Measurements from ENCODE around the gene SH3RF2. TPM values are rescaled to one million over a fixed set of nuclear protein-coding genes. Genes with fewer than 3 reads are reported as not detected.
"Not testable (repeated sequence)": the region's sequence is repeated elsewhere in the genome, so short reads cannot be mapped to it uniquely, and the experiment has no call there.

Gene SH3RF2
- total RNA-seq, 1 donor: under 0.01 TPM

- no peak for DNase-seq (ENCODE audit: low read depth in 2 of 3, low spot score in 2 of 3)
Measured at GRCh38 chr5:145947581-145947980, 11.2 kb downstream of the SH3RF2 start.

GRCh38 chr5:145948047-145948446 is 11.7 kb downstream of the SH3RF2 start:
- DNase-seq (ENCODE audit: low read depth in 2 of 3, low spot score in 2 of 3): no peak

GRCh38 chr5:145948921-145949320 is 12.5 kb downstream of the SH3RF2 start:
- no peak for DNase-seq (ENCODE audit: low read depth in 2 of 3, low spot score in 2 of 3)

GRCh38 chr5:145949474-145949873 is 13.1 kb downstream of the SH3RF2 start:
- DNase-seq (ENCODE audit: low read depth in 2 of 3, low spot score in 2 of 3): no peak

- no peak for DNase-seq (ENCODE audit: low read depth in 2 of 3, low spot score in 2 of 3)
Measured at GRCh38 chr5:145951071-145951470, 14.7 kb downstream of the SH3RF2 start.

- no peak for DNase-seq (ENCODE audit: low read depth in 2 of 3, low spot score in 2 of 3)
Measured at GRCh38 chr5:145953202-145953601, 16.8 kb downstream of the SH3RF2 start.

GRCh38 chr5:145954140-145954539 is 17.8 kb downstream of the SH3RF2 start:
- DNase-seq (ENCODE audit: low read depth in 2 of 3, low spot score in 2 of 3): not testable (repeated sequence)

GRCh38 chr5:145957388-145957787 is 21.0 kb downstream of the SH3RF2 start:
- no peak for DNase-seq (ENCODE audit: low read depth in 2 of 3, low spot score in 2 of 3)

GRCh38 chr5:145958436-145958835 is 22.1 kb downstream of the SH3RF2 start:
- DNase-seq (ENCODE audit: low read depth in 2 of 3, low spot score in 2 of 3): no peak

GRCh38 chr5:145960166-145960565 is 23.8 kb downstream of the SH3RF2 start:
- DNase-seq (ENCODE audit: low read depth in 2 of 3, low spot score in 2 of 3): no peak

GRCh38 chr5:145960848-145961600 is 24.6 kb downstream of the SH3RF2 start:
- DNase-seq (ENCODE audit: low read depth in 2 of 3, low spot score in 2 of 3): no peak

- DNase-seq (ENCODE audit: low read depth in 2 of 3, low spot score in 2 of 3): no peak
Measured at GRCh38 chr5:145962001-145962400, 25.6 kb downstream of the SH3RF2 start.

- not testable (repeated sequence) for DNase-seq (ENCODE audit: low read depth in 2 of 3, low spot score in 2 of 3)
Measured at GRCh38 chr5:145964008-145964407, 27.6 kb downstream of the SH3RF2 start.

GRCh38 chr5:145965804-145966203 is 29.4 kb downstream of the SH3RF2 start:
- no peak for DNase-seq (ENCODE audit: low read depth in 2 of 3, low spot score in 2 of 3)

GRCh38 chr5:145967296-145967695 is 30.9 kb downstream of the SH3RF2 start:
- no peak for DNase-seq (ENCODE audit: low read depth in 2 of 3, low spot score in 2 of 3)

GRCh38 chr5:145968970-145969713 is 32.8 kb downstream of the SH3RF2 start:
- no peak for DNase-seq (ENCODE audit: low read depth in 2 of 3, low spot score in 2 of 3)

- DNase-seq (ENCODE audit: low read depth in 2 of 3, low spot score in 2 of 3): no peak
Measured at GRCh38 chr5:145969714-145970092, 33.3 kb downstream of the SH3RF2 start.

GRCh38 chr5:145971108-145971507 is 34.7 kb downstream of the SH3RF2 start:
- no peak for DNase-seq (ENCODE audit: low read depth in 2 of 3, low spot score in 2 of 3)

- no peak for DNase-seq (ENCODE audit: low read depth in 2 of 3, low spot score in 2 of 3)
Measured at GRCh38 chr5:145971701-145972100, 35.3 kb downstream of the SH3RF2 start.

- DNase-seq (ENCODE audit: low read depth in 2 of 3, low spot score in 2 of 3): no peak
Measured at GRCh38 chr5:145975001-145975360, 38.6 kb downstream of the SH3RF2 start.

- DNase-seq (ENCODE audit: low read depth in 2 of 3, low spot score in 2 of 3): peak in 2 of 3 donors; percentile 8 to 23
Measured at GRCh38 chr5:145975361-145976066, 39.1 kb downstream of the SH3RF2 start.
